Measurements from ENCODE around the gene TROAP.

Gene TROAP

DNA sequence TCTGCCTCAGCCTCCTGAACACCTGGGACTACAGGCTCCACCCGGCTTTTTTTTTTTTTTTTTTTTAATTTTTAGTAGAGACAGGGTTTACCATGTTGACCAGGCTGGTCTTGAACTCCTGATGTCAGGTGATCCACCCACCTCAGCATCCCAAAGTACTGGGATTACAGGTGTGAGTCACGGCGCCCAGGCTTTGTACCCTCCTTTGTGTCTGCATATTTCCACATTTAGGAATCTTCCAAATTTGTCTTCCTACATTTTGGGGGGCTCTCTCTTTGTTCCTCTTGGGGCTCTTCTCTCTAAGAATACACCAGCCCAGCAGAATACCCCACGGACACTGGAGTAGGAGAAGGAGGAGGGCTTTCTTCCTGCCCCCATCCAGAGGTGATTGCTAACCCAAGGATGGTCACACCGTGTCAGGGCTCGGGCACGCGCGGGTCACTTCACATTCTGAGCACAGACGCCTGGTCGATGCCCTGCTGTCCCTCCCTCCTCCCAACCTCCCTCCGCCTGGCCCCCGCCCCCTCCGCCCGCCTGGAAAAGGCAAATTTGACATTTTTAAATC is 21.5 kb downstream of the TROAP start:
- no peak for DNase-seq

DNA sequence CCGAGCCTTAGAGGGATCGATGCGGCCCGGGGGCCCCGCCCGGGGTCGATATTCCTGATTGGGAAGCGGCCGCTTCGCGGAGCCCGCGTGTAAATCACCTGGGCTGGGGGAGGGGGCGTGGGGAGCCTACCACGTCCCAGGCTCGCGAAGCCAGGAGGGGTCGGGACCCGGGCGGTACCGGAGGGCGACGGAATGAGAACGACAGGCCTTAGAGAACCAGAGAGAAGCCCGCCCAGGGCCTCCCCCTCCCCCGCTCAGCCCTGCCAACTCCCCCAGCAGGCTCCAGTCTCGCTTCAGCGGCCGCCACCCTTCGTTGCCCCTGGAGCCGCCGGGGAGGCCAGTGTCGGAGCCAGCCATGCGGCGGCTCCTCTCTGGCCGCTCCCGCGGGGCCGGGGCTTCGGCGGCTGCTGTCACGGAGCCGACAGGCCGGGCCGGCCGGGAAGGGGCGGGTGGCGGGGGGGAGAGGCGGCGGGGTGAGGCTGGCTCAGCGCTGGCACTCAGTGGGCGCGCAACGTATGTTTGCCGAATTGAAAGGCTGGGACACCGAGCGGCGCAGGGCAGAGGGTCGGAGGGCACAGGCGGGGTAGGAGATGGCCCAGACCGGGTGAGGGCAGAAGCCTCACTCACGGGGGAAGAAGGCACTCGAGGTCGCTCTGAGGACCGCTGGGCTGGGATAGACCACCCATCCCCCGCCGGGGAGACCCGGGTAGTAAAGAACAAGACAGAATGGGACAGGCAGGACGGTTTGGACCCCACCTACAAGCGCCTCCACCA is 22.2 kb downstream of the TROAP start:
- DNase-seq: no peak

DNA sequence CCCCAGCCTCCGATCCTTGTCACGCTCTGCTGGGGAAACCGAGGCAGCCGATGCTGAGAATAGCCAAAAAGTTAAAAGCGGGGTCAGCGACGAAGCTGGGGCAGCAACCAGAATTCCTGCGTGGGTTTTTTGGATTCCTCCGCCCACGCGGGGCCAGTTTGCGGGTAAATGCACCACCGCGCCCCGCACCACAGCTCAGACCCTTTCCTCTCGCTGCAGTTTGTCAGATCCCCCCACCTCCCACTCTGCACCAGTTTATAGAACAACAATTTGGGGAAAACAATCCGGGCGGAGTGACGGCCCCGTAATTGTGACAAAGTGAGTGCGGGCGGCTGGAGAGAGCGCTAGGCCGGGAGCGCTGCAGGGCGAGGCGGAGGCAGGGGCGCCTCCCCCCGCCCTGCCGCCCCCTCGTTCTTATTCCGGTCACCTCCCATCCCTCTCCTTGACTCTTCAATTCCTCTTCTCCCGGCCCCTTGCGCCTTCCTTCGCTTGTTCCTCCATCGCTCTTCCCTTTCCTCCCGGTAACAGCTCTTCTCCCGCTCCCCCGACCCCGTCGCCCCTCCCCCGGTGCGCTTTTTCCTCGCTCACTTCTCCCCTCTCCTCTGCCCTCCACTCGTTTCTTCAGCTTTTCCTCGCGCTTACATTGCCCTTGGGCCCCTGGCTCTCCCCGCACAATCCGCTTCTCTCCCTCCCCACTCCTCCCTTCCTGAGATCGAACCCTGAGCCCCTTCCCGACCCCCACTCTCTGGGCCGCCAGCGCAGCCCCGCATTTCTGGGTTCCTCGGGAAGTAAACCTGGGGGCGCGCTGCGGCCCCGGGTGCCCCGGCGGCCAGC is 23.0 kb downstream of the TROAP start:
- no peak for DNase-seq

DNA sequence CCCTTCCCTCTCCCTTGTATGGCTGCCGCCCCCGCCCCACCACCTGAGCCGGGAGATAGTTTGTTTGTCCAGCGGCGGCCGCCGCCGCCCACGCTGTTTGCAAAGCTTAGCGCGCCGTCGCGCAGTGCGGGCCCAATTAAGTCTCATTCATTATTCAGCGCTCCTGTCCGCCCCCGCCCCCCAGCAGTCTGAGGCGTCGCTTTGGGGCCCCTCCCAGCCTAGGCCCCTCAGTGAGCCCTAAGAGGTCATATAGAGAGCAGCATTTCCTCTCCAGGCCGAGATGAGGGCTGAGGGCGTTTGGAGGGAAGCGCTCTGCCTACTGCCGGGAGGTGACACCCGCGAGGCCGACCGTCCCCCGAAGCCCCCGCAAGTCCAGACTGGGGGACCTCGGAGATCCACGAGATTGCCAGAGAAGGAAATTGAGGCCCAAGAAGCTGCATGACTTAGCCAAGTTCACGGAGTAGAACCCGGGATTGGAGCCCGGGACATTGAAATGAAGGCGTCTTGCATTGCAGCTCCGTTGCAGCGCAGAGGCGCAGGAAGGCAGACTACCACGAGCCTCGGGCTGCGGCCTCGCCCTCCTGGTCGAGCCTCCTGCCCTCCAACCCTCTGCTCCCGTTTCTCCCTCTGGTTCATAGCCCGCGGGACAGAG is 23.7 kb downstream of the TROAP start, which contains the start of gene DNAJC22:
DNAJC22 (plus strand) TSS at position 230 of the 652 bp plus-strand sequence. CDS start 1,985 bp downstream, outside the sequence.
- DNase-seq: no peak

DNA sequence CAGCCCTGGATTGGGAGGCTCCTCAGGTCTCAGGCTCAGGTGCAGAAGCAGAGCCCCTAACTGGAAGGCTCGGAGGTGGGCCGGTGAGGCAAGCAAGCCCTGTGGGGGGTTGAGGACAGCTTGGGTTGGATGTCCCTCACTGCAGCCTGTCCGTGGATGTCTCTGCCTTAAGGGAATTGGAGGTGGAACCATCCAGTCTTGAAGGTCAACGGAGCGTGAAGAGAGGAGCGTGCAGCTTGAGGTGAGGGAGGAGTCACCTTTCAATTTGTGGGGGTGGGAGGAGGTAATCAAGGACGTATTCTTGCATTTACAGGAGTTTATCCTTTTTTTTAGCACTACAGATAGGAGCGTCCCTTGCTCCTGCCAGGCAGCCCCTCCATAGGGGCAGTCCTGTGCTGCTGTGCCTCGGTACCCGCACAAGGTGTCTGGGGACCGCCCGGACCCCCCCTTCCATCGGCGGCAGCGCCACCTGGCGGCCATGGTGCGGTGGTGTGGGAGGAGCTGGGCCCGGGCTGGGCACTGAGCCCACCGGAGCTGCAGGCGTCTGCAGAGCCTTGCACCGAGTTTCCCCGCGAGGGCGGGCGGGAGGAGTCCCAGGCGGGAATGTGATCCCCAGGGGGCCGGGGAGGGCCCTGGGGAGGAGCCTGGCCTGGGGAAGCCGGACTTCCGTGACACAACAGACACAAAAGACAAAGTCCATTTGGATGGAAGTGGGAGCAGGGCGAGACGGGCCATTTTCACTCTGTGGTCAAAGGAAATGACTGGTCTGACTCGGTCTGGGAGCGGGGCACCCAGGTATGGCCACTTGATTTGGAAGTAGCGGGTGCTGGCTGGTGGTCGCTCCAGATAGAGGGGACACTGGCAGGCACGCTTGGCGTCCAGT is 24.5 kb downstream of the TROAP start:
- DNase-seq: no peak

DNA sequence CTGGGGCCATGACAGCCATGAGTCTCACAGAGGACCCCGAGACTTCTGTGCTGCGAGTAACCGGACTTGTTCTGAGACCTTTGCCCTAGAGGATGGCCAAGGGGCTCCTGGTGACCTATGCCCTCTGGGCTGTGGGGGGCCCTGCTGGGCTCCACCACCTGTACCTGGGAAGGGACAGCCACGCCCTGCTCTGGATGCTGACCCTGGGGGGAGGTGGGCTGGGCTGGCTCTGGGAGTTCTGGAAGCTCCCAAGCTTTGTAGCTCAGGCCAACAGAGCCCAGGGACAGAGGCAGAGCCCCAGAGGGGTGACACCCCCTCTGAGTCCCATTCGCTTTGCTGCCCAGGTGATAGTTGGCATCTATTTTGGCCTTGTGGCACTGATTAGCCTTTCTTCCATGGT is 25.7 kb downstream of the TROAP start:
- no peak for DNase-seq

DNA sequence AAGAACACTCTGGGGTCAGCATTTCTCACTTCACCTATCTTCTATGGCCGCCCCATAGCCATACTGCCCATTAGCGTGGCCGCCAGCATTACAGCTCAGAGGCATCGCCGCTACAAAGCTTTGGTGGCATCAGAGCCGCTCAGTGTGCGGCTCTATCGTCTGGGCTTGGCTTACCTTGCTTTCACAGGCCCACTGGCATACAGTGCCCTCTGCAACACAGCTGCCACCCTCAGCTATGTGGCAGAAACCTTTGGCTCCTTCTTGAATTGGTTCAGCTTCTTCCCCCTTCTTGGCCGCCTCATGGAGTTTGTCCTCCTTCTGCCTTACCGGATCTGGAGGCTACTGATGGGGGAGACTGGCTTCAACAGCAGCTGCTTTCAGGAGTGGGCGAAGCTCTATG is 26.2 kb downstream of the TROAP start:
- DNase-seq: no peak

DNA sequence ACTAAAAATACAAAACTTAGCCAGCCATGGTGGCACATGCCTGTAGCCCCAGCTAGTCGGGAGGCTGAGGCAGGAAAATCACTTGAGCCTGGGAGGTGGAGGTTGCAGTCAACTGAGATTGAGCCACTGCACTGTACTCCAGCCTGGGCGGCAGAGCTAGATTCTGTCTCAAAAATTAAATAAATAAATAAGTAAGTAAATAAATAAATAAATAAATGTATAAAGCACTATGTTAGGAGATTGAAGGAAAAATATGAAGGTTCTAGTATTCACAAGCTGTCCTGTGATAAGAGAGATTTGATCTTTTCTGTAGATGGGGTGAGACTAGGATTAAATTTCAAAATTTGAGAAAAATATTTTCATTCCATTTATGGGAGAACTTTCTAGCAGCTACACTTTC is 29.3 kb downstream of the TROAP start:
- DNase-seq: no peak

DNA sequence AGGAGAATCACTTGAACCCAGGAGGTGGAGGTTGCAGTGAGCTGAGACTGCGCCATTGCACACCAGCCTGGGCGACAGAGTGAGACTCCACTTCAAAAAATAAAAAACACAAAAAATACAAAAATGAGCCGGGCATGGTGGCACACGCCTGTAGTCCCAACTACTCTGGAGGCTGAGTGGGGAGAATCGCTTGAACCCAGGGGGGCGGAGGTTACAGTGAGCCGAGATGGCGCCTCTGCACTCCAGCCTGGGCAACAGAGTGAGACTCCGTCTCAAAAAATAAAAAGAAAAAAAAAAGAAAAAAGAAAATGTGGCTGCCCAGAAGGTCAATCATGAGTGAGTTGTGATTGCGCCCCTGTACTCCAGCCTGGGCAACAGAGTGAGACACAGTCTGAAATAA is 32.9 kb downstream of the TROAP start:
- DNase-seq: no peak

DNA sequence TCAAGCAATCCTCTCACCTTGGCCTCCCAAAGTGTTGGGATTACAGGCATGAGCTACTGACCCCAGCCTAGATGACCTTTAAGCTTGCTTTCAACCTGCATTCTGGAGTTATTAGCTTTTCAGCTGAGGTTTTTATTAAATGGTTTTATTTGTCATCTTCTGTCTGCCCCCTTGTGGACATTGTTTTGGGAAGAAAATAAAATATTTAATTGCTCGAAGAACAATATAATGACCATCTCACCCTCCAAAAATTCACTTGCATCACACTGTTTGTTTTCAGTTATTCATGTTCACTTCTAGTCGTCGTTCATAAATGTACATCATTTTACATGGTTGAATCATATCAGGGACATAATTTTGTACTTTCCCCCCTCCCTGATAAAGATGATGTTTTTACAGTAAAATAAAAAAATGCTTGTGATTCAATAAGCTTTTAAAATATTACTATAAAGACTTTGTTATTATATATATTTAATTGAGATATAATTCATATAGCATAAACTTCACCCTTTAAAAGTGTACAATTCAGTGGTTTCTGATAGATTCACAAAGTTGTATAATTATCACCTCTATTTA is 34.1 kb downstream of the TROAP start:
- DNase-seq: no peak

DNA sequence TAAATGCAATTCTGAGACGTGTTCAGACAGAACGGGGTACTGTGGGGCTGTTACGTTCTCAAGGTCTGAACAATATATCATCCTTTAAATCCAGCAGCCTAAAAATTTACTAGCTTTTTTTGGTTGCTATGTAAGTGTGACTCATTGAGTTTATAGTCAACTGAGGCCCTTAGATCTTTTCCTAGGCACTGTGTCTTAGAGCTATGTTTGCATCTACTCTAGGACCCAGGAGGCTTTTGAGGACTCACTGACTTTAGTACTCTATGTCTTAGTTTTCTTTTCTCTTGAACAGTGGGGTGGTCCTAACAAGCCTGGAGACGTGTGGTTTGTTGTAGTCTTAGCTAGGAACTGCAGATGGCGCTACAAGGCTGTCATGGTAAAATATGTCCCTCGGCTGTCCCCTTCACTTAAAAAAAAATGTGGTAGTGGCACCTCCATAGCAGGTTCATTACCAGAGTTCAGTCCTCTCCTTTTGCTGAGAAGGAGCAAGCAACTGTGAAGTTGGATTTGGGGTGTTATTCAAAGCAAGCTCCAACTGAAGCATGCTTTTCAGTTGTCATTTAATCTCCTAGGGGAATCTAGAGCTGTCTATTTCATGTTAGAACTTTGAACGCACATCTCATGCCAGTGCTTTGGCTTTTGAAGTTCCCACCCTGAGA is 35.6 kb downstream of the TROAP start:
- DNase-seq: peak; percentile 18

DNA sequence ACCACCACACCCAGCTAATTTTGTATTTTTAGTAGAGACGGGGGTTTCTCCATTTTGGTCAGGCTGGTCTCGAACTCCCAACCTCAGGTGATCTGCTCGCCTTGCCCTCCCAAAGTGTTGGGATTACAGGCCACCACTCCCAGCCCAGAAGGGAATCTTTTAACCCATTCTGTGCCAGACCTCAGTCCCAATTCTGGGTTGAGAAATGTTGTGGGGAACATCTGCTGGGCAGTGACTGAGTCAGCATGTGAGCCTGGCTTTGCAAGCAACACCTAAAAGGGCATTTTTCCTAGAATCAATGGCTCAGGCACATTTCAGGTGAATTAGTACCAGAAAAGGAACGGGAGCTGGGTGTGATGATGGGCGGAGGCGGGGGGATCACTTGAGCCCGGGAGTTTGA is 36.6 kb downstream of the TROAP start:
- no peak for DNase-seq

DNA sequence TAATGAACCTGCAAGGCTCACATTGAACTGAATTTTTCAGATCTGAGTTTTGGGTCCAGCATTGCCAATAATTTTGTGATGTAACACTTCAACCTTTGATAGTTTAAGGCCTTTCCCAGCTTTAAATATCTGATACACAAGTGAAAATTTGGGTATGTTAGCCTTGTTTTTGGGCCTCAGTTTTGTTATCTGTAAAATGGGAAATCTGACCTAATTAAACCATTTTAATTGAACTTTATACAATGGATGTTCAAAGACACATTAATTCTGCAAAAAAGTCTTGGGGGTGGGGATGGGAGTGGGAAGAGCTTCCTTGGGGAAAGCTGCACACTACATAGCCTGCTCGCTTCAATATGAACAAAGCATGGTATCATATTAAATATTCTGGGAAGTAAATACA is 39.0 kb downstream of the TROAP start:
- no peak for DNase-seq

DNA sequence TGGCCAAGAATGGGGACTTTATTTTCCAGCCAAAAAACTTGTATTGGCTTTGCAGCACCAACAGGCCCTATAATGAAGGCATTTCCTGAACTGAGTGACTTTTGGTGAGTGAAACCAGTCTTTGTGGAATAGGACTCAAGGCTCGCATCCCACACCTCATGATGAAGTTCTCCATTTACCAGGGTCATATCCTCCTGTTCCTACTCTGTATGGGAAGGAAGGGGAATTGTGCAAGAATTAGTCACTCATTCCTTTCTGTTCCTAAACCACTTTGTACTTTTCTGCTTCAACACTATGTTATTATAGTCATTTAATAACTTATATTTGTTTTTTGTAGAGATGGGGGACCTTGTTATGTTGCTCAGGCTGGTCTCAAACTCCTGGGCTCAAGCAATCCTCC is 41.9 kb downstream of the TROAP start:
- DNase-seq: no peak

DNA sequence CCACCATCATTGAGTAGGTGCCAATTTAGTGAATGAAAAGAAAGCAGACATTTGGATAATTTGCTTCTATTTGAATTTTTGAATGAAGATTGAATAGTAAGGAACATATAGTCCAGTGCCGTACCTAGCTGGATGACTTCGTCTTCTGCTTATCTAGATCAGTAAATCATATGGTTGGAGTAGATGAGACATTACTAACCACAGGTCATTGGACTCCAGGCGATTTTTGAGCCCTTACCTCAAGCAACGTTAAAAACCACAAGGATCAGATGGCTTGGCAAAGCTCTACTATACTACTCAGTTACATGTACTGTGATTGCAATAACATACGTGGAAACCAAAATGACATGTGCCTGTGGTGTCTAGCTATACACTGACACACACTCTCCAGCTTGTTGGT is 42.5 kb downstream of the TROAP start:
- DNase-seq: no peak

DNA sequence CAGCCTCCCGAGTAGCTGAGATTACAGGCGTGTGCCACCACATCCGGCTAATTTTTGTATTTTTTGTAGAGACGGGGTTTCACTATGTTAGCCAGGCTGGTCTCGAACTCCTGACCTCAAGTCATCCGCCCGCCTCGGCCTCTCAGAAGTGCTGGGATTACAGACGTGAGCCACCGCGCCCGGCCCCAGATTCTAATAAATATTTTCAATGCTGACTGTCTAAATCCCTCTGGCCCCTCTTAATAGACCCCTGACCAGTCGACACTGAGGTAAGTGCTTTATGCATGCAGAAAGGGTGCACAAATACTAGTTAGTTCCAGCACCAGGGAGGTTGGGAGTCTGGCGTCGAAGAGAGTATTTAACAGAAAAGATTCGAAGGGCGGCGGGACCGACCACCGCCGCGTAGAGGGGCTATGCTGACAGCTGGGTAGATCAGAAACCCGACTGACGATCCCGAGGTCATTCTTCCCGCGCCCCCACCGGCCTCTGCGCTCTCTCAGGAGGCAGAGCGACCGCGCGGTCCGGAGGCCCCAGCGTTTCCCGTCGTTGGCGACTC is 43.1 kb downstream of the TROAP start:
- no peak for DNase-seq

DNA sequence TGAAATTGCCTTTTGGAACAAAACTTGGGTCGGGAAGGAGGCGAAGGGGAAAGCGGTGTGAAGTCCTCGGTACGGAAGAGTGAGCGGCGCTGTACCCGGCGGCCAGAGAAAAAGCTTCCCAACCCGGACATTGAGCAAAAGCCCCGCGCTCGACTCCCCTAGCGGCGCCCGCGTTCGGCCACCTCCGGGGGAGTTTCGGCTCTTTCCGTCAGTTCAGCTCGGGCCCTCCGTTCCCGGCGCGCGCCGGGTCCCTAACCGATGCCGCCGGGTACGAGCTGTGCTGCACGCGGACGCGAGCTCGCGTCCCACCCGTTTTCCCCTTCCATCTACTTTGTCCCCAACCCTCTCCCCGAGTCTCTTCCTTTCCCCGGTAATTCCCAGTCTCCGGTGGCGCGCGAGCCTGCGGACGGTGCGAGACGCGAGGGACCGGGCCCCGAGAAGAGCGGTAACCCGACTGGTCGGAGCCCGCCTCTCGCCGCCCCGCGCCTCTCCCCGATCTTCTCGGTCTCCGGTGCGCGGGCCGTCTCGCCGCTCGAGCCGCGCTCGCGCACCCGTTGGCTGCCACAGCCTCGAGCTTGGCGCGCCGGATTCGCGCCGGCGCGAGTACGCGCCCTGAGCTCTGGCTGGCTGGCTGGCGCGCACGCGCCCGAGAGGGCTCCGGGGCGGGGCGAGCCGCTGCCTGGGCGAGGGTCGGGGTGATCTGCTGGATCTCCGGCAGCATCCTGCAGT is 43.8 kb downstream of the TROAP start:
- DNase-seq: peak; percentile 23

DNA sequence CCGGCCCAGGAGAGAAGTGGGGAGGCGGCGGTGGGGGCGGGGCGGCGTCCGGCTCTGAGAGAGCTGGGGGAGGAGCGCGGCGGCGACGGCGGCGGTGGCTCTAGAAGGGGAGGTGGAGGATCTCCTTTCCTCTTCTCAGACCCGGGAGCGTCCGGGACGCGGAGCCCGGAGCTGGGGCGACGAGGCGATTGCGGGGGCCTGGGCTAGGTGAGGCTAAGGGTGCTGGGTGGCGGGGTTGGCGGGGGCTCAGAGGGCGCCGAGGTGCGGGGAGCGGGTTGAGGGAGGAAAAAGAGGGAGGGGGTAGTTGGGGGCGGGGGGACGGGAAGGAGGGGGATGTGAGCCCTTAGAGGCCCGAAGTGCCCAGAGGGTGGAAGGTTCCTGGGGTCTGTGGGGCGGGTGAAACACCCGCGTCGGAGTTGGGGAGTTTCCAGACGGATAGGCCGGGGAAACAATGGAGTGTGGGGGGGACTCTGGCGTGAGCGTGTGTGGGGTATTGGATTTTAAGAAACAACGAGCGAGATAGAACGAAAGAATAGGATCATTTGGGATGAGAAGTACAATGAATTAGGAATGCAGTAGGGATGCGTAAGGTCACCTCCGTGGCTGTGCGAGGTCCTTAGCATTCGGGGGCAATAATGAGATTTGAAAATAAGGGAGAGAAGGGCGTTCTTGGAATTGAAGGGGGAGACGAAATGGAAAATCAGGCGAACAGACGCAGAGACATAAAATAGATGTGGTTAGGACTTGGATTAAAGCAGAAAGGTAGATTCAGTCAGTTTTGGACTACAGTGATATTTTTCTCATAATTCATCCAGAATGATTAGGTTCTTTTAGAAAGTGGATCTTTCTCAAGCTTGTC is 44.6 kb downstream of the TROAP start, which contains the start of gene SPATS2:
SPATS2 (plus strand) TSS at position 82 of the 859 bp plus-strand sequence. CDS start 93,551 bp downstream, outside the sequence.
- DNase-seq: no peak

DNA sequence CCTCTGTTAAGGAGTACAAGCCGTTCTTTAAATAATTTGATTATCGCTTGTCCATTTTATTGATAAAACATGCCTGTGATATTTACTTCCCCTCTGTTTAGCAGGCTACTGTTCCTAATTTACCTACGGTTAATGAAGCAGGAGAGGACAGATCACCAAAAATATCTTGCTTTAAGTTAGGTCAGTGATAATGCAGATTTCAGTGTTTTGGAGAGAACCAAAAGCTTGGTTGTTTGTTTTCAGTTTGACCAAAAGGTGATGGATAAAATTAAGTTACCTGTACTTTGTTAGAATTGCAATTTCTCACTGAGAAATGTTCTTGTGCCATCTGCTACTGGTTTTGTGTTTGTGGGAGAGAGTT is 45.2 kb downstream of the TROAP start:
- no peak for DNase-seq
